ENCODE data around the gene DGKH.

DGKH gene

DNA sequence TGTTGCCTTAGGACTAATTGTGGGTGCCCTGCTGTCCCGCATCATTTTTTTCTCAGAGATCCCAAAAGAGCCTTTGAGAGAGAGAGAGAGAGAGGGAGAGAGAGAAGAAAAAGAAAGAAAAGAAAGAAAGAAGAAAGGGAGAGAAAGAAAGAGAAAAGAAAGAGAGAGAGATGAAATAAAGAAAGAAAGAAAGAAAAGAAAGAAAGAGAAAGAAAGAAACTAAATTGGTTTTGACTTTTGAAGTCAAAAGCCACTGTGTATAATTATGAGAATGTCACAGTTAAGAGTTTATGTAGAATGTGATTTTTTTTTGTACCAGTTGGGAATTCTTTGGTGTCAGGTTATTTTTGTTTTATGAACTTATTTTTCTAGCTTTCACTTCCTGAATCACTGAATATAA lies 180.1 kb downstream of the DGKH start:
- DNase-seq (ENCODE audit: low spot score): no peak

DNA sequence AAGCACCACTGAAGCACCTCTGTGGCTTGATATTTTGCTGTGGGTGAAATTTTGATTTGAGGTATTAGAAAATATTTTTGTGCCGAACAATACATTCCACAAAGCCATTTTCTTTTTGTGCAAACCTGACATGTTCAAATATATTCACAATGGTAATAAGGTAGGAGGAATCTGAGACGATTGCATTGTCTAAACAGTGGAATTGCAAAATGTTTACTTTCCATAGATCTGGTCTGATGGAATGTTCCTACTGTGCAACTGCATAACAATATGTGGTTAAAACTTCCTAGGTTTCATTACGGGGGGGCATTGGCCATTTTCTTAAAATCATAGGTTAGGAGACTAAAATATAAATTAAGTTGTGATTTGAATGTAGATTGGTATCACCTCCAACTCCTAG lies 180.8 kb downstream of the DGKH start:
- DNase-seq (ENCODE audit: low spot score): no peak

DNA sequence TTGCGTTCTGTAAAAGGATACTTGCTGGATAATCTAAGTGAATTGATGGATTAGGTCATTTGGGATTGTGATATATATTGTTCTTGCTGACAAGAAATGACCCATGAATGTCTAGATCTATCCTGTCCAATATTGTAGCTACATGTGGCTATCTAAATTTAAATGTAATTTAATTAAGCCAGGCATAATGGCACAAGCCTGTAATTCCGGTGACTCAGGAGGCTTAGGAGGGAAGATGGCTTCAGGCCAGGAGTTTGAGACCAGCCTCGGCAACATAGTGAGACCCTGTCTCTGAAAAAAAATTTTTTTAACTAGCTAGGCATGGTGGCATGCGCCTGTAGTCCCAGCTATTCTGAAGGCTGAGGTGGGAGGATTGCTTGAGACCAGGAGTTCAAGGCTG lies 184.2 kb downstream of the DGKH start:
- no peak for DNase-seq (ENCODE audit: low spot score)

DNA sequence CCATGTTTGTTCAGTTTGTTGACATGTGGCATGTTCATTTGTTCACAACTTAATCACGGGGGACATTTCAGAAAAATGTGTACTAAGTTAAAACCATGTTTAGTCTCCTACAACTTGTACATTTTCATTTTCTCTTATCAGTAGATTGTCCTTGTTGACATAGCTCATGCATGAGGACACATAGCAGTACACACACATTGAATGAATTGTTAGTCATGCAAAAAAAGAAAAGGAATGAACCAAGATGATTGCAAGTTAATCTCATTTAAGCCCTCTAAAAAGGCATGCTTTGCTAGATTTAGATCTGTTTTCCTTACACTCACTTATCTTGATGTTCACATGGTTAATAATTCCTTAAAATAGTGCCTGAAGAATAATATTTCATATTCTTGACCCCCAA lies 185.3 kb downstream of the DGKH start:
- DNase-seq (ENCODE audit: low spot score): no peak

DNA sequence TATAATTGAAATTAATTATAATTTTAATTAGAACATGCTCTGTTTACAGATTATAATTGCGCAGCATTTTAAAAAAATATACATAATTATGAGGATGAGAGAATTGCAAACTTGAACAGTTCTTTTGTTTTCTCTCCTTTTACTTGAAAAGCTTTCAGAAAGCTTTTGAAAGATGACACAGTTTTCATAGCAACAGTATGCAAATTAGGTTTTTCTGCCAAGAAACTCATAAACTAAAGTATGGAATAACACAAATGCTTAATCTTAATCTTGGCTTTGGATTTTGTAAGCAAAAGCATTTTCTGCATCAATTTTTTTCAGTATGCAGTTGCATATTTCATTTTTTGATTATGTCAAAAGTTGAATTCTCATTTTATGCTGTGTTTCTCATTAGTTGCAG lies 190.7 kb downstream of the DGKH start:
- no peak for DNase-seq (ENCODE audit: low spot score)

DNA sequence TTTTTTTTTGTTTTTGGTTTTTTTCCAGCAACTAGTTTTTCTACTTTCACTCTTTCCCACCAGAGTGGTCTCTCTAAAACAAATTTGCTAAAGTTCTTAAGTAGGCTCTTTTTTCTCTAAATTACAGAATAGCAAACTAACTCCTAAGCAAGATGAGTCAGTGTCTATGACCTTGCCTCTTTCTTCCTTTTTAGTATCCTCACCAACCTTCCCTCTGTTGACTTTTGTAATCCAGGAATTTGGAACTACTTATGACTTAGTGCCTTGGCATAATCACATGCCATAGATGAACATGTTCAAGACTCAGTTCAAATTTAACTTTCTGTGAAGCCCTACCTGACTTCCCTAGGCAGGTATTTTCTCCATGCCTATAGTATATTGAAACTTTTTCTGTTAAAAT lies 191.2 kb downstream of the DGKH start:
- DNase-seq (ENCODE audit: low spot score): no peak

DNA sequence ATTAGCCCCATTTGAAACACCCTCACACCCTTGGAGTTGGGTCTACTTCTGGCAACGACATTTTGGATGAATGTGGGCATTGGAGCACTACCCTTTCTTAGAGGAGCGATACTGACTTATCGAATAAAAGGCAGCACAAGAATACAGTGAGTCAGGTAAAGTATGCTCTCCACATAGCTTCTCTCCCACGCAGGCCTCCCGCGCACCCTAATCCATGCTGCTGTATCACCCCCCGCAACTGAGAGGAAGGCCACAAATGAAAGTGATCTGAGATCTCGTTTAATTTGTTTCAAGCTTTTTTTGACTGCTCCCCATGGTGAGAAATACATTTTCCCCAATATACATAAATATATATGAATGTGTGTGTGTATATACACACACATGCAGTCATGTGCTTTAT lies 198.1 kb downstream of the DGKH start:
- no peak for DNase-seq (ENCODE audit: low spot score)

DNA sequence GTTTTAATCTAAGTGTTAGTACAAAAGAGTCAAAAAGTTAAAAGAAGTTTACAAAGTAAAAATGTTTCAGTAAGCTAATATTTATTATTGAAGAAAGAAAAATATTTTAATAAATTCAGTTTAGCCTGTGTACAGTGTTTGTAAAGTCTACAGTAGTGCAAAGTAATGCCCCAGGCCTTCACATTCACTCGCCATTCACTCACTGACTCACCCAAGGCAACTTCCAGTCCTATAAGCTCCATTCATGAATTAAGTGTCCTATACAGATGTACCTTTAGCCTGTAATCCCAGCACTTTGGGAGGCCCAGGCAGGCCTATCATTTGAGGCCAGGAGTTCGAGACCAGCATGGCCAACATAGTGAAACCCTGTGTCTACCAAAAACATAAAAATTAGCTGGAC lies 199.4 kb downstream of the DGKH start:
- DNase-seq (ENCODE audit: low spot score): no peak

DNA sequence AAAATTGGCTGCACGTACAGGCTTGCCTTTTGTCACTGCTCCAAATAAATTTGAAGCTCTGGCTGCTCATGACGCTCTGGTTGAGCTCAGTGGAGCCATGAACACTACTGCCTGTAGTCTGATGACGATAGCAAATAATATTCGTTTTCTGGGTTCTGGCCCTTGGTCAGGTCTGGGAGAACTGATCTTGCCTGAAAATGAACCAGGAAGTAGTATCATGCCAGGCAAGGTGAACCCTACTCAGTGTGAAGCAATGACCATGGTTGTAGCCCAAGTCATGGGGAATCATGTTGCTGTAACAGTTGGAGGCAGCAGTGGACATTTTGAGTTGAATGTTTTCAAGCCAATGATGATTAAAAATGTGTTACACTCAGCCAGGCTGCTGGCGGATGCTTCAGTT lies 207.4 kb downstream of the DGKH start:
- DNase-seq (ENCODE audit: low spot score): no peak

DNA sequence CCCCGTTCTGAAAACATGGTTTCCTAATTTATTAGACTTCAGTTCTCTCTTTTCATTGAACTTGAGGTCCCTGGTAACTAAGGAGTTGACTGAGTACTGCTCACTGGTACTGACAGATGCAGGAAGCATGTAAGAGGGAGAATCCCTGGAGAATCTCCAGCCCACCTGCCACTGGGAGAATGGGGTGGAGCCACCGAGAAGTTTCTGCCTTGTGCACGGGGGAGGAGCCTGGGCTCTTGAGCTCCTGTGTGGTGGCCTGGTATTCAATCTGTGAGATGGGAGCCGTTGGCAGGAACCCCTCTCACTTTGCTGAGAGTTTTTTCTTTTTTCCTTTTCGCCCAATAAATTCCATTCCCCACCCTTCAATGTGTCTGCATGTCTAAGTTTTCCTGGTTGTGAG lies 210.3 kb downstream of the DGKH start:
- no peak for DNase-seq (ENCODE audit: low spot score)

DNA sequence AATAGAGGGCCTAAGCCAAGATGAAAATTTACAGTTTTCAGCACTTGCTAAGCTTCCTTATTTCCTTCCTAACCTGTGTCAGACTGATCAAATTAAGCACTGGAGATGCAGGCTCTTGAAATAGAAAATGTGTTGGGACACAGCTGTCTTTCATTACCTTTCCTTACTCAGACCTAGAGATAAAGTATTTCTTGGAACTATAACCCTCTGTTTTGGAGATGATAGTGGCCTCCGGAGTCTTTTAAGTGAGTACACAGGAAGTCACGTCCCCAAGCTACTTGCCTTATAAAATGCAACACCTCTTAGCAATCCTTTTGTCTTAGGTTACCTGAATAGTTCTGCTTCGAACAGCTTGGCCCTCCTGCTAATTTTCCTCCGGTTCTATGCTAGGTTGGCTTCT lies 211.1 kb downstream of the DGKH start:
- DNase-seq (ENCODE audit: low spot score): no peak

DNA sequence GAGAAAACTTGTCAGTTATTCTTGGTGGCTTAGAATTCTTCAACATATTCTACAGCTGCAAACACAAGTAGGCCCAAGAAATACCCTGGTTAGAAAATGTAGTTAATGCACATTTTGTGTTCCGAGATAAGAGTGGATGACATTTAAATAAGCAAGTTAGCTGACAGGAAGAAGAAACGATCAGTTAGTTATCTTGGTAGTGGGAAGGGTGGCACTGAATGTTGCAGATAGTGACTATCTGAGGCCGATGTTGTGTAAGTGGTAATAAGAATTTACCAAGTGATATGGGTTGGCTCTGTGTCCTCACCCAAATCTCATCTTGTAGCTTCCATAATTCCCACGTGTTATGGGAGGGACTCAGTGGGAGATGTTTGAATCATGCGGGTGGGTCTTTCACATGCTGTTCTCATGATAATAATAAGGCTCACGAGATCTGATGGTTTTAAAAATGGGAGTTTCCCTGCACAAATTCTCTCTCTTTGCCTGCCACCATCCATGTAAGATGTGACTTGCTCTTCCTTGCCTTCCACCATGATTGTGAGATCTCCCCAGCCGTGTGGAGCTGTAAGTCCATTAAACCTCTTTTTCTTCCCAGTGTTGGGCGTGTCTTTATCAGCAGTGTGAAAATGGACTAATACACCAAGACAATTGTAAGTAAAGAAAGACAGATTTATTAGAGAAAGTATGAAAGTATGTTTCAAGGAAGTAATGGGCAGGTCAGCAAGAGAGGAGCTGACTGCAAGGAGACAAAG lies 212.6 kb downstream of the DGKH start:
- no peak for DNase-seq (ENCODE audit: low spot score)

DNA sequence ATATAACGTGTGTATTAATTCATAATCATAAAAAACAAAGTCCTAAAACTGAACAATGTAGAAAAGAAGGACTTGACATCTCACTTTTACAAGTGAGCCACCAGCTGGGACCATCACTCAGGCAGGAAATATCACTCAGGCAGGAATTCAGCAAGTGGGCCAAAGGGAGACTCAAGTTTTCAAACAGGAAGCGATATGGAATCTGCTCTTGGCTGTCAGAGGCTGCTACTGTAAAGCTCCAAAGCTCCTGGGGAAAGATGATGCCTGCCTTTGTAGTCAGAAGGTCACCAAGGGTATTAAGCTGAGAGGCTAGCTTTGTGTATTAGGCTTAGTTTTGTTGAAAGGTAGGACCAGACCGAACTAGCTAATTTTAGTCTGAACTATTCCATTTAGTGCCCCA lies 218.0 kb downstream of the DGKH start:
- DNase-seq (ENCODE audit: low spot score): no peak

DNA sequence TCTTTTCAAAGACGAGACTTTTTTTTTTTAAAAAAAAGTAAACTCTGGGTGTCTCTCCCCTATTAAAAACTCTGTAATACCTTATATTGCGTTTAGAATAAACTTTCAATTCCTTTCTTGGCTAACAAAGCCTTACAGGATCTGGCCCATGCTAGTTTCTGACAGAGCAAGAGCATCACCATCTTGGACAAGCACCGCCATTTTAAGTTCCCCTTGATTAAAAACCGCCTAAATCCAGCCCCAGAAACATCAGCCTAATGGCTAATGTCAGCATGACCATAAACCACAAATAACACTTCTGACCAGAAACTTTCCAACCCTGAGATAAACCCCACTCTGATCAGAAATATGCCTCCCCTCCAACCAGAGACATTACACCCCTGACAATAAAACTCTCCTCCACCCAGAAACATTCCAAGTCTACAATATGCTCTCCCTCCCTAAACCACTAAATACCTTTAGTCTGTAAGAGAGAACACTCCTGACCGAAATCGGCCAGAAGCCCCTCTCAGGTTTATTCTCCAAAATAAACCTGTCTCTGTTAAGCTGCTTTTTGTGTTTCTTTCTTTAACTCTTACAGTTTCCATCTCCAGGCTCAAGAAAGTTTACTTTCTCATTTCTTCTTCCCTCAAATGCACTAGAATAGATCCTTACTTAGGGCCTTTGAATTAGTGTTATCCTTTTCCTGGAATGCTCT lies 221.9 kb downstream of the DGKH start:
- DNase-seq (ENCODE audit: low spot score): no peak

DNA sequence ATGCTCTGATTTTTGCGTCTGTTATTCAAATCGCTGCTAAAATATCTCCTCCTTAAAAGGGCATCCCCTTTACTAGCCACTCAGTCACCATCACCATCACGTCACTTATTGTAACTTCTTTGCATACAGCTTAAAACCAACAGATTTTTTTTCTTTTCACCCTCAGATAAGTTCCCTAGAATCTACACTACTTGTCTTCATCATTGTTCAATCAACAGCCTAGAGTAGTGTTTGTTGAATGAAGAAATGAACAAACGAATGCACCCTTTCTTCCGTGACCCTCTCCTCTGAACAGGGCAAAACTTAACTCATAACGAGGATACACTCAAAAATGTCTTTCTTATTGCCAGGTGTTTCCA lies 222.4 kb downstream of the DGKH start:
- DNase-seq (ENCODE audit: low spot score): no peak

DNA sequence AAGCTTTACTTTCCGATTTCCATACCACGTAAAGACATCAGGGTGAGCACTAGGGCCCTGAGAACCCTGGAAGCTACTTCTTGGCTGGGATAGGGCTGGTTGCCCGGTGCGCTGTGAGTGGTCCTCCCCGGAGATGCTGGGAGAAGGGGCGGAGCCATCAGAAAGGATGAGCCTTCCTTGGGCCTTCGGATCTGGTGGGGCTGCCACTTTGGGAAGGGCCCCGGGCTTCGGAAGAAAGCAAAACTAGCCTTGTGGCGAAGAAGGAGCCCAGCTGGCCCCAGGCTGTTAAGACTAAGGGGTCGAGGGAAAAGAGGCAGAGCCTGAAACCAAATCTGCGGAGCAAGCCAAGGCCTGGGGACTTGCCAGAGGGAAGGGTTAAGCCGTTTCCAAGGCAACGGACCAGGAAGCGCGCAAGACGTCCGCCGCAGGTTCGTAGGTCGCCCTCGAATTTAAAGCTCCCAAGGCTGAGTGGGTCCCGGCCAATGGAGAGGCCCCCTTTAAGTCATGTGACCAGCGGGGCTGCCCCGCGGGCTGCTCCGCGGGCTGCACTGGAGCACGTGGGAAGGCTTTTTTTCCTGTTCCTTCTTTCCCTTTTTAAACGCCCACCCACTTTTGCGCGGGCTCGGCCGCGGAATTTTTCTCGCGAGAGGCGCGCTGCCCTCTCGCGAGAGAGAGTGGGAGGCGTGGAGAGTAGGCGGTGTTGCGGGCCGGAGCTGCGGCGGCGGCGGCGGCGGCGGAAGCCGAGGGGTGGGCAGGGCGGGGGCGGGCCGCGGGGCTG lies 223.1 kb downstream of the DGKH start:
- peak; percentile 75 for DNase-seq (ENCODE audit: low spot score)

DNA sequence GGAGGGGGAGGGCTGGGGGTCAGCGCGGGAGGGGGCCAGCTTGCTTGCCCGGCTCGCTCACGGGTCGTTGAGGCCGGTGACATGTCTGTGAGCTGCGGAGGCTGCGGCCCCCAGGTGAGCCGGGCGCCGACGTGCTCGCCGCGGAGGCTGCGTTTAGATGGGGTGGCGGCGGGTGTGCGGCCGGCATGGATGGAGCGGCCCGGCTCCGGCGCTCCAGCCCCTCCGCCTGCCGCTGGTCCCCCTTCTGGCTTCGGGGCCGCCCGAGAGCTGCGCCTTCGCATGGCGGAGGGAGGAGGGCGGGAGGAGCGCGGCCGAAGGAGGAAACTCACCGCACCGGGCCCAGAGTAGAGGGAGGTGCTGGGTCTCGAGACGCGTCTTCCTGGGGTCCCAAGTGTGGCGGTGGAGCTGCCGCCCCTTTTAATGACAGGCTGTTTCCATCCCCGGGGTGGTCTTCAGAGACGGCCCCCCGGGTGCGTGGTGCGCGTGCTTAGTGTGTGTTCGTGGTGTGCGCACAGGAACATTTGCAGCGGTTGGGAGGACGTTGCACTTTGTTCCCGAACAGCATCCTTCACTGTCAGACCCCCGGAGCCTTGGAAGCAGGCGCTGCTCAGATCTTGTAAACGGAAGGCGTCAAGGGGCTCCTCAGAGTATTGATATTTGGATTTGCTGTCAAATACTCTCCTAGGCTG lies 223.8 kb downstream of the DGKH start, which contains the start of gene AKAP11:
TSS of gene AKAP11 (plus strand) at position 38 of the 689 bp plus-strand sequence. CDS start 14,197 bp downstream, outside the sequence.
- DNase-seq (ENCODE audit: low spot score): no peak

DNA sequence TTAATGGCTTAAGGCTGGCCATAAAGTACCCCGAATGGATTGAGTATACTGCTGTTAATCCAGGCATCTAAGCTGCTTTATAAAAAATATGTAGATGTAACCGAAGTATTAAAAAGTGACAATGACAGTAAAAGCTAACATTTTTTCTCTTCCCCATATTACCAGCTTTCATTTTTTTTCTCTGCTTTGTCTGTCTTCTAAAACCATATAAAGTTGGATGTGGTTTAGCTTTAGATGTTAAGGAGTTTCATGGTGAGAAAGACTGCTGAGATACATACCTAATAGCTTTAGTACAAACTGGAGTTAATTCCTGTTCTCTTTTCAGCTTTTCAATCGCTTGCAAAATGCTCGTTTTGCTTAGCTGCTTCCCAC lies 224.3 kb downstream of the DGKH start:
- peak; percentile 15 for DNase-seq (ENCODE audit: low spot score)

DNA sequence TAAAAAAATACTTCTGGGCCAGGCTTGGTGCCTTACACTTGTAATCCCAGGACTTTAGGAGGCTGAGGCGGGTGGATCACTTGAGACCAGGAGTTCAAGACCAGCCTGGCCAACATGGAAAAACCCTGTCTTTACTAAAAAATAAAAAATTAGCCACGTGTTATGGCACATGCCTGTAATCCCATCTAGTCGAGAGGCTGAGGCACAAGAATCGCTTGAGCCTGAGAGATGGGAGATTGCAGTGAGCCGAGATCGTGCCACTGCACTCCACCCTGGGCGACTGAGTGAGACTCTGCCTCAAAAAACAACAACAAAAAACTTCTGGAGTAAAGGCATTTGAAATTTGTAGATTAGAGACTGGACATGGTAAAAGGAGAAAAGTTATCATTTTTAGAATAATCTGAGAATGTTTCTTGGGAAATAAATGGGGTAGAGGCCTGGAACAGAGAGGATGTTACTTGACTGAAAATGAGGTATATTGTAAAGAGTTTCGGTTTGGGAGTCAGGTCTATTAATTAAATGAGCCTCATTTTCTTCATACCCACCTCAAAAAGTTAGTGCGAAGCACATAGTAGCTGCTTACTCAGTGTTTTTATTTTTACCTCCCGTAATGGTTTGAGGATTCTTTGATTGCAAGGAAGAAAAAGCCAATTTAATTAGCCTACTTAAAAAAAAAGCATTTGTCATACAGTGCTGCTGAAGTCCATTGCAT lies 226.1 kb downstream of the DGKH start:
- no peak for DNase-seq (ENCODE audit: low spot score)

DNA sequence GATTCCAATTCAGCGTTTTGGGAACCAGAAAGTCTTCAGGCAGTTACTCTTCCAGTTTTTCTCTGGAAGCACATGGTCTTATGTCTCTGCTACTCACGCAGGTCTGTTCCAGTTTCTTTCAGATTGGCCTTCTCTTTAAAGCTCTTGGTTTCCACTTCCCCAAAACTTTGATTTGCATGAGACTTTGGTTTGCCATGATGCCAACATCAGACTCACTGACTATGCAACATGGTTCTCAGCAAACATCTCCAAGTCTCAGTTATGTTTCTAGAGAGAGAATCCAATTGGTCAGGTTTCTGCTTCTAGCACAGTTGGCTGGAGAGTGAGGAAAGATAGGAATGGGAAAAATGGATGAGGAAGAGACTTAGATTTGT lies 226.6 kb downstream of the DGKH start:
- DNase-seq (ENCODE audit: low spot score): no peak

DNA sequence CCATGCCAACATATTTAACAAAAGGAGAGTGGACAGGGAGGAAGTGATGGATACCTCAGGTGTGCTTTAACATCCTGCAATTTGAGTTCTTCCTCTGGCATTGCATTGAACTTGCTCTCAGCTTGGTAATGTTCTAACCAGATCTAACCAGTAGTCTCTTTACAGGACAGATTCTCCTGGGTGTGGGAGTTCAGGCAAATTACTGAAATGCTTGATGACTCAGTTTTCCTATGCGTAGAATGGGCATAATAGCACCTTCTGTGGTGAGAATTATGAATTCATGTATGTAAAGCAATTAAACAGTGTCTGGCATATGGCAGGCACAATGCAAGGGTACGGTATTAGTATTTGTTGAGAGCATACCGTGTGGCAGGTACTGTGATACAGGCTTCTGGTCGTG lies 227.1 kb downstream of the DGKH start:
- DNase-seq (ENCODE audit: low spot score): no peak

DNA sequence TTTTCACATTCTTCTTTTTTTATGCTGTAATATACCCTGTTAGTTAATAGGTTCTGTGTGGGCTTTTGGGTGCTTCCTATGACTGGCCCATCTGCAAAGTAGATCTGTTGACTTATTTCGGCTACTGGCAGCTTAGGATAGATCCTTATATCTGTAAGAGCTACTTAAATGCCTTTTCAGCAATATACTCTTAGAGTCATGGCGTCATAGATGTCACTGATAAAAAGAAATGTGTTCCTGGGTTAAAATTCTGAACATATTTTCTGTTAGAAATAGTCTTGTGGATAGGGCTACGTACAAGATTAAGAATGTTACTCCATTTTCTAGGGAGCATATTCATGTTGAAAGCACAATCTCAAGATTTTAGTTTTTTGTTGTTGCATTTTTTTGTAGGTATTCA lies 228.2 kb downstream of the DGKH start:
- DNase-seq (ENCODE audit: low spot score): no peak
